ENCODE measurements around the gene PSEN1.

Gene PSEN1

GRCh38 chr14:73221945-73222344, 85.6 kb downstream of the PSEN1 start:
- DNase-seq, result no peak

GRCh38 chr14:73223049-73223448, 86.7 kb downstream of the PSEN1 start:
- DNase-seq, result no peak

- DNase-seq, result no peak
Measured at GRCh38 chr14:73225496-73225895, 89.2 kb downstream of the PSEN1 start.

GRCh38 chr14:73227812-73228781, 91.8 kb downstream of the PSEN1 start:
- no peak for DNase-seq

GRCh38 chr14:73230051-73230450, 93.7 kb downstream of the PSEN1 start:
- DNase-seq, result no peak

GRCh38 chr14:73231981-73232851, 95.9 kb downstream of the PSEN1 start:
- no peak for DNase-seq

- DNase-seq, result no peak
Measured at GRCh38 chr14:73232984-73233383, 96.7 kb downstream of the PSEN1 start.

- no peak for DNase-seq
Measured at GRCh38 chr14:73233564-73233963, 97.3 kb downstream of the PSEN1 start.

GRCh38 chr14:73234029-73234428, 97.7 kb downstream of the PSEN1 start:
- no peak for DNase-seq

- DNase-seq, result no peak
Measured at GRCh38 chr14:73234586-73235394, 98.5 kb downstream of the PSEN1 start.

- DNase-seq, result no peak
Measured at GRCh38 chr14:73235531-73236155, 99.3 kb downstream of the PSEN1 start.

- DNase-seq, result no peak
Measured at GRCh38 chr14:73236157-73236556, 99.8 kb downstream of the PSEN1 start.

GRCh38 chr14:73236752-73237218, 100.5 kb downstream of the PSEN1 start:
- DNase-seq, result no peak

- no peak for DNase-seq
Measured at GRCh38 chr14:73237219-73237785, 101.0 kb downstream of the PSEN1 start, which contains the start of gene PAPLN. Gene PAPLN (plus strand): TSS chr14:73237506. CDS start chr14:73239779, 2,273 bp downstream.

GRCh38 chr14:73237786-73238423, 101.6 kb downstream of the PSEN1 start:
- DNase-seq, result no peak

GRCh38 chr14:73238424-73238852, 102.1 kb downstream of the PSEN1 start:
- no peak for DNase-seq

- no peak for DNase-seq
Measured at GRCh38 chr14:73238941-73239340, 102.6 kb downstream of the PSEN1 start.

- DNase-seq, result no peak
Measured at GRCh38 chr14:73239393-73240241, 103.3 kb downstream of the PSEN1 start.

GRCh38 chr14:73240816-73241480, 104.6 kb downstream of the PSEN1 start:
- DNase-seq, result no peak
